ENCODE results near the gene ATXN10.
A peak's percentile ranks its signal among the peaks of the same experiment; 100 is the strongest.

ATXN10 gene

DNA sequence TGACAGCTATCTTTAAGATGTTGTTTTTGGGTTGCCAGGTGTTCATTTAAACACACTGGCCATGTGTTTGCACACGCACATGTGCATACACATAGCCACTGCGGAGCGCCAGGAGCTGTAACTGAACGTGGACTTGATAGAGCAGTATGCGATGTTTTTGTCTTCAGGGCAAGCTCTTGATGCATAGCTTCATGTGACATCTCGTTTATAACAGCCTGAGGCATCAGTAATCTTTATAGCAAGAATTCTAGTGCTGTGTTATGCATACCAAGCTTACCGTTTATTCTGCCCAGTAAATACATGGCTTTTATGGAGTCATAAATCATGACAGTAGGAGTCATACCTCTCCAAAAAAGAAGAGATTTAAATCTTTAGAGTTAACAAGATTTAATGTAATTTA lies 87.0 kb downstream of the ATXN10 start:
- no peak for DNase-seq (ENCODE audit: low spot score)

DNA sequence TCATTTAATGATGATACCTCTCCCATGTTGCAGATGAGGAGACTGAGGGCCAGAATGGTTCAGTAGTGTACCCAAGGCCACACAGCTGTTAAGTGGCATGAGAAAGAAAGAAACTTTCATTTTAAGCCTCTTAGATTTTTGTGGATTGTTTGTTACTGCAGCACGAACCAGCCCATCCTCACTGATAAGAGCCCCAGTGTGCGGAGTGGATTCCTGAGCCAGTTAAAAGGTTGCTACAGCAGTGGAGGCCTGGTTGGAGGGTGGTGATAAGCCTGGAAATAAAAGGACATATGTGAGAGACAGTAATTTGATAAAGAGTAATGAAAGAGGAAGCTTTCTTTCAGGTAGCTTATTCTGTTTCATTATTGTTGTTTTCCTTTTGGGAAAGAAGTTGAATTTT lies 89.0 kb downstream of the ATXN10 start:
- DNase-seq (ENCODE audit: low spot score), result no peak

- DNase-seq (ENCODE audit: low spot score), result no peak
These were observed 91.1 kb downstream of the ATXN10 start for GRCh38 chr22:45762545-45763235.

GRCh38 chr22:45763236-45763624 lies 91.6 kb downstream of the ATXN10 start:
- DNase-seq (ENCODE audit: low spot score), result no peak

DNA sequence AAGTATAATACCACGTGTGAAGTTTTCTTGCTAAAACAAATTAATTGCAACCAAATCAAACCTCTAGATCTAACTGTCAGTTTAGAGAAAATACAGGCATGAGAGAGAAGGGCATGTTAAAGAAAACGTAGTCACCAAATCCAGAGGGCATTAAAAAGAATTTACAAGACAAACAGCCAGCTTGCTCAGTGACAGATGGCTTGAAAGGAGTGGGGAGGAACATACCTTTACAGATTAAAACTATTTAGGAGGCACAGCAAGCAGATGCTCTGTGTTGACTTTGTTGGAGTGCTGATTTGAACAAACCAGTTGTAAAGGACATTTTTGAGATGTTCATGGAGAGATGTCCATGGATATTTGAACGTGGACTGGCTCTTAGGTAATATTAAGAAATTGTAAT lies 96.9 kb downstream of the ATXN10 start:
- no peak for DNase-seq (ENCODE audit: low spot score)

DNA sequence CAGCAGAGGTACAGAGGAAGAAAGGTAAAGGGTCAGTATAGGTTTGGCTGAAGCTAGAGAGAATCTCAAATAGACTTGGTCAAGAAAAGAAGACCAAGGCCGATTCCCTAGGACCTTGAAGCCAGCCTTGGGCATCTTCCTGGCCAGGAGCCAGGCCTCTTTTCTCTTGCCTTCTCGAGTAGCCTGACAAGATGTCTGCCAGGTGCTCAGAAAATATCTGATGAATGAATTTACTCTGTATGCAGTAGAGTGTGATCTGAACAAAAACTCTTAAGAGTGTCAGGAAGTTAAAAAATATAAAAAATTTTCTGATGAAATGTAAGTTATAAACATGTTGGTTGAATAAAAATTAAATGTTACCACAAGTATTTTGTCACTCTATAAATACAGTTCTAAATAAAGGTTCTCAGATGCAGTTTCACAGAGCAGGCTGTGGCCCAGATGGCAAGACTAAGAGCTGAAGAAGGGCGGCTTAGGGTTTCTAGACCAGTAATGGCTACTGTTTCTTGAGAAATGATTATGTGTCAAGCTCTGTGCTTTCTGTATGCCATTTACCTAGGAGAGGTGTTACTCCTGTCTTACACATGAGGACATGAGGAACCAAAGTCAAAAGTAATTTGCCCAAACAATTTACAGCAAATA lies 98.1 kb downstream of the ATXN10 start:
- DNase-seq (ENCODE audit: low spot score), result no peak

DNA sequence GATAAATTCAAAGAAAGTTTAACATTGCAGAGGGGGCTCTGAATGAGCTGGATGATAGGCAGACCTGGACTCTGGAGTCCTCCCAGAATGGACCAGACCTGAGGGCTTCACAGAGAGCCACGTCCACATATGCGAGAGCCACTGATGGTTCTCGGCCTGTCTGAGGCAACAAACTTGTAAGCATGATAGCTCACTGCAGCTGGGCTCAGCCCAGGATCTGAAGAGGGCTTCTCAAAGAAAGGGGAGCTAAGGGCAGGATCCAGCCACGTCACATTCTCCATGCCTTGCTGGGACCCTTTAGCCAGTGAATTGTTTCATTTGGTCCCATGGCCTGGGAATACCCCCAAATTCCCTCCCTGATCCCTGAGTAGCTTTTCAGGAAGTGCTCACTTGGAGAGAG lies 98.9 kb downstream of the ATXN10 start:
- no peak for DNase-seq (ENCODE audit: low spot score)

GRCh38 chr22:45771057-45771456 lies 99.4 kb downstream of the ATXN10 start:
- DNase-seq (ENCODE audit: low spot score), result no peak

- DNase-seq (ENCODE audit: low spot score), result no peak
These were observed 100.1 kb downstream of the ATXN10 start for GRCh38 chr22:45771711-45772110.

GRCh38 chr22:45772743-45773142 lies 101.1 kb downstream of the ATXN10 start:
- DNase-seq (ENCODE audit: low spot score), result no peak

- peak; percentile 62 for DNase-seq (ENCODE audit: low spot score)
These were observed 102.5 kb downstream of the ATXN10 start for GRCh38 chr22:45774001-45774670.

DNA sequence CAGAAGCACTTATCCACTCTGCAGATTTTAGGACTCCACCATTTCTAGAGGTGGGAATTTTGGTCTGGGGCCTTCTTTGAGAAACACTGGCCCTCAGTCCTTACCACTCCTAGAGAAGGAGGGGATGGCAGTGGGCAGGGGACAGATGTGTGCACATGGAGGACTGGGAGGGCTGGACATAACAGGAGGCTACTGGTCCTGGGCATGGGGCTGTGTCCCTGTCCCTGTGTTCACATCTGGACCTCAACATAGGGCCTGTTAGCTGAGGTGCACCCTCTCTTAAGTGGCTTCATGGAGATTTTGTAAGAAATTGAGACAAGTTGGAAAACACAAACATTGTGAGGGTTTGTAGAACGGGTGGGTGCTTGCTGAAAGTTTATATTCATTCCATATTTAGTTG lies 103.4 kb downstream of the ATXN10 start:
- no peak for DNase-seq (ENCODE audit: low spot score)

- DNase-seq (ENCODE audit: low spot score), result no peak
These were observed 104.1 kb downstream of the ATXN10 start for GRCh38 chr22:45775569-45776312.

DNA sequence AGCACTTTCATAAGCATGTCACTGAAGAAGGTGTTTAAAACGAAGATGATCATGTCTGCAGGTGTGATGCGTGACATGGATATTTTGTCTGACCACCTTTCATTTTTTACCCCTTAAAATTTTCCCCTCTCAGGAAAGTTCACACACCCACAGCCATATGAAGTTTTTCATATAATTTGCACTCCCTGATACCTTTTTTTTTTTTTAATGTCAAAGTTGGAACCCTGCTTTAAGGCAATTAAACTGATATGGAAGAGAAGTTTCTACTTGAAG lies 104.6 kb downstream of the ATXN10 start:
- DNase-seq (ENCODE audit: low spot score), result no peak

- no peak for DNase-seq (ENCODE audit: low spot score)
These were observed 105.6 kb downstream of the ATXN10 start for GRCh38 chr22:45777046-45777851.

- no peak for DNase-seq (ENCODE audit: low spot score)
These were observed 106.3 kb downstream of the ATXN10 start for GRCh38 chr22:45777852-45778375.

GRCh38 chr22:45781459-45781858 lies 109.8 kb downstream of the ATXN10 start:
- no peak for DNase-seq (ENCODE audit: low spot score)

DNA sequence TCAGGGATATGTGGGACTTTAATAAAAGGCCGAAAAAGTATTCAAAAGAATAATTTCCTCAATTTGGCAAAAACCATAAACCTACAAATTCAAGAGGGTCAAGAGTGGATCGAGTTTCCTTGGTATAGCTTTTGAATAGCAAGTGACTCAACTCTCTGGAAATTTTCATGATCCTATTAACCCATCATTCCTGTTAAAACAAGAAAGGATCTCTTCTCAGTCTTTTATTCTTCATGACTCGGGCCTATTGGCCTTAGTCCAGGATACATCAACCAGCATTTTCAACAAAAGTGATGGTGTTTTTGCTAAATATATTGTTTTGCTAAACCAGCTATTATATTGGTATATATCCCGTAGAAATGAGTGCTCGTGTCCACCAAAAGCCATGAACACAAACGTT lies 110.3 kb downstream of the ATXN10 start:
- no peak for DNase-seq (ENCODE audit: low spot score)

- no peak for DNase-seq (ENCODE audit: low spot score)
These were observed 111.4 kb downstream of the ATXN10 start for GRCh38 chr22:45783021-45783420.

- no peak for DNase-seq (ENCODE audit: low spot score)
These were observed 112.1 kb downstream of the ATXN10 start for GRCh38 chr22:45783690-45784089.

GRCh38 chr22:45784357-45785277 lies 113.0 kb downstream of the ATXN10 start:
- no peak for DNase-seq (ENCODE audit: low spot score)

All from cerebellar cortex (tissue), 1 donor.